Neural cell (in vitro differentiated cells): ENCODE measurements around the gene ANKFN1. TPM values are rescaled to one million over a fixed set of nuclear protein-coding genes. Genes with fewer than 3 reads are reported as not detected.
A peak's percentile ranks its signal among the peaks of the same experiment; 100 is the strongest.

ENCODE experiments used
- H2AFZ ChIP-seq: fragments of 200-600, 300-800 bp; sonication (generic), shearing (Covaris generic); 2 replicates; pipeline ENCODE4 v1.6.0; 2014; ENCODE audit warnings: low read depth, mild to moderate bottlenecking, antibody characterized with exemption, low read length, moderate library complexity
- H3F3A ChIP-seq: fragments of 200-600 bp; shearing (Covaris generic); 2 replicates; pipeline ENCODE4 v1.6.1; 2016; ENCODE audit warnings: mild to moderate bottlenecking, moderate library complexity, mixed read lengths, antibody characterized with exemption, low read length; ENCODE audit not compliant: insufficient read depth, poor library complexity, severe bottlenecking
- H3K27ac ChIP-seq: fragments of 200-600, 300-800 bp; sonication (generic), shearing (Covaris generic); 2 replicates; pipeline ENCODE4 v1.5.1; 2014; ENCODE audit warnings: mild to moderate bottlenecking, low read length, moderate library complexity
- H3K27me3 ChIP-seq: fragments of 300-800, 200-600 bp; sonication (generic), shearing (Covaris generic); 2 replicates; pipeline ENCODE4 v1.6.0; 2014; ENCODE audit warnings: mild to moderate bottlenecking, low read depth, low read length, moderate library complexity; ENCODE audit not compliant: insufficient read depth
- H3K36me3 ChIP-seq: fragments of 300-800, 200-600 bp; sonication (generic), shearing (Covaris generic); 2 replicates; pipeline ENCODE4 v1.5.1; 2014; ENCODE audit warnings: mild to moderate bottlenecking, antibody characterized with exemption, low read length, moderate library complexity; ENCODE audit not compliant: insufficient read depth
- H3K4me2 ChIP-seq: fragments of 300-800, 200-600 bp; sonication (generic), shearing (Covaris generic); 2 replicates; pipeline ENCODE4 v1.6.0; 2014; ENCODE audit warnings: mild to moderate bottlenecking, low read length
- H3K4me3 ChIP-seq: fragments of 300-800, 200-600 bp; sonication (generic), shearing (Covaris generic); 2 replicates; pipeline ENCODE4 v1.5.1; 2014; ENCODE audit warnings: mild to moderate bottlenecking, low read length, moderate library complexity
- H3K79me2 ChIP-seq: fragments of 200-600 bp; shearing (Covaris generic); replicated peaks from 2 replicates; pipeline ENCODE4 v1.6.0; 2014; ENCODE audit warnings: mild to moderate bottlenecking, low read length, moderate library complexity; ENCODE audit not compliant: insufficient read depth
- H3K9ac ChIP-seq: fragments of 300-800, 200-600 bp; sonication (generic), shearing (Covaris generic); 2 replicates; pipeline ENCODE4 v1.6.1; 2016; ENCODE audit warnings: mild to moderate bottlenecking, low read length, mixed read lengths
- H3K9me2 ChIP-seq: fragments of 200-600 bp; shearing (Covaris generic); 2 replicates; pipeline ENCODE4 v1.6.1; 2016; ENCODE audit warnings: mild to moderate bottlenecking, low read length, mixed read lengths; ENCODE audit not compliant: insufficient read depth
- H3K9me3 ChIP-seq: fragments of 200-600, 300-800 bp; sonication (generic), shearing (Covaris generic); 2 replicates; pipeline ENCODE4 v1.6.1; 2016; ENCODE audit warnings: mild to moderate bottlenecking, mixed run types, low read length, moderate library complexity, mixed read lengths
- H4K20me1 ChIP-seq: fragments of 200-600 bp; shearing (Covaris generic); 2 replicates; pipeline ENCODE4 v1.6.1; 2016; ENCODE audit warnings: mild to moderate bottlenecking, mixed run types; ENCODE audit not compliant: insufficient read depth
- CTCF ChIP-seq: fragments of 450-650 bp; IDR thresholded peaks from 2 replicates; pipeline ENCODE4 v1.5.1; 2014; ENCODE audit warnings: antibody characterized with exemption, mild to moderate bottlenecking, moderate library complexity; ENCODE audit not compliant: poor library complexity, severe bottlenecking
- EZH2 ChIP-seq: fragments of 200-600, 300-800 bp; shearing (Covaris generic), sonication (generic); IDR thresholded peaks from 2 replicates; pipeline ENCODE4 v1.6.1; 2014; ENCODE audit warnings: antibody characterized with exemption, low read length, borderline replicate concordance, mild to moderate bottlenecking; ENCODE audit not compliant: insufficient read depth, poor library complexity, severe bottlenecking
- POLR2AphosphoS5 ChIP-seq: IDR thresholded peaks from 2 replicates; pipeline ENCODE4 v1.6.1; 2012
- RAD21 ChIP-seq: fragments of 450-650 bp; conservative IDR thresholded peaks from 2 replicates; pipeline ENCODE4 v1.6.1; 2014; ENCODE audit warnings: antibody characterized with exemption, mild to moderate bottlenecking, moderate library complexity
- REST ChIP-seq: IDR thresholded peaks from 2 replicates; pipeline ENCODE4 v1.6.1; 2012; ENCODE audit warnings: borderline replicate concordance
- SMC3 ChIP-seq: fragments of 450-650 bp; conservative IDR thresholded peaks from 2 replicates; pipeline ENCODE4 v1.6.1; 2014; ENCODE audit warnings: antibody characterized with exemption, mild to moderate bottlenecking, moderate library complexity; ENCODE audit not compliant: poor library complexity
- polyA plus RNA-seq: library from polyadenylated mRNA; depleted of rRNA; stranded (reverse); fragments of >200 nt; gene quantifications from 2 replicates; pipeline ENCODE4 v1.2.3, GENCODE V29; 2014

ANKFN1 gene
- polyA plus RNA-seq, 1 donor from 2014 or later = 0.14 TPM

- Histone ChIP-seq H3K4me2 (peak overlapping the region; percentile 14), H4K20me1 (no peaks in the 10 kb centered on the region), H3K27me3 (no peaks in the 10 kb centered on the region), H3K27ac (peak overlapping the region; percentile 37), H3K79me2 (no peaks in the 10 kb centered on the region), H3F3A (no peaks in the 10 kb centered on the region), H3K9me2 (no peaks in the 10 kb centered on the region), H3K9me3 (no peaks in the 10 kb centered on the region), H3K9ac (no peak overlapping the region), H2AFZ (no peak overlapping the region), H3K36me3 (no peaks in the 10 kb centered on the region), H3K4me3 (no peak overlapping the region)
- no peak for TF ChIP-seq REST
- peak; percentile 41 for TF ChIP-seq POLR2AphosphoS5
Measured at GRCh38 chr17:56121191-56122051, 31.9 kb upstream of the ANKFN1 start.

- Histone ChIP-seq H4K20me1 (no peaks in the 10 kb centered on the region), H3K9me3 (no peaks in the 10 kb centered on the region), H3F3A (no peaks in the 10 kb centered on the region), H3K79me2 (no peaks in the 10 kb centered on the region), H3K36me3 (no peaks in the 10 kb centered on the region), H3K4me2 (no peak overlapping the region), H2AFZ (no peak overlapping the region), H3K27me3 (no peaks in the 10 kb centered on the region), H3K4me3 (no peak overlapping the region), H3K9ac (no peak overlapping the region), H3K27ac (no peak overlapping the region), H3K9me2 (no peaks in the 10 kb centered on the region)
- TF ChIP-seq POLR2AphosphoS5 = no peak
- TF ChIP-seq CTCF = peak; percentile 50
- no peak for TF ChIP-seq EZH2
- TF ChIP-seq SMC3 = peak; percentile 23
- no peak for TF ChIP-seq REST
- TF ChIP-seq RAD21 = peak; percentile 39
Measured at GRCh38 chr17:56125830-56126819, 27.1 kb upstream of the ANKFN1 start.
